WTC11 (cell line): Measurements from ENCODE around the gene KIAA0408. TPM values are rescaled to one million over a fixed set of nuclear protein-coding genes. Genes with fewer than 3 reads are reported as not detected.
A peak's percentile ranks its signal among the peaks of the same experiment; 100 is the strongest.

ENCODE experiments used
- ATF1 ChIP-seq: sonication (generic); formaldehyde crosslinking; IDR thresholded peaks from 2 replicates; pipeline ENCODE4 v1.8.1; 2023; ENCODE audit warnings: mild to moderate bottlenecking, moderate library complexity, missing genetic modification reagents
- ATF6 ChIP-seq: sonication (generic); formaldehyde crosslinking; IDR thresholded peaks from 2 replicates; pipeline ENCODE4 v1.8.1; 2023; ENCODE audit warnings: mild to moderate bottlenecking, missing genetic modification reagents
- CDX4 ChIP-seq: fragments of 250-450 bp; sonication (Bioruptor Pico); IDR thresholded peaks from 2 replicates; pipeline ENCODE4 v1.9.0; 2021; ENCODE audit warnings: moderate library complexity, mild to moderate bottlenecking, inconsistent platforms, borderline replicate concordance
- CREM ChIP-seq: sonication (generic); formaldehyde crosslinking; IDR thresholded peaks from 2 replicates; pipeline ENCODE4 v1.8.1; 2022; ENCODE audit warnings: mild to moderate bottlenecking, missing genetic modification reagents, moderate library complexity
- E2F4 ChIP-seq: sonication (generic); formaldehyde crosslinking; IDR thresholded peaks from 2 replicates; pipeline ENCODE4 v1.8.1; 2022; ENCODE audit warnings: low read depth, mild to moderate bottlenecking, moderate library complexity, missing genetic modification reagents, borderline replicate concordance
- ELF4 ChIP-seq: sonication (generic); formaldehyde crosslinking; IDR thresholded peaks from 2 replicates; pipeline ENCODE4 v1.8.1; 2022; ENCODE audit warnings: low read depth, mild to moderate bottlenecking, moderate library complexity, missing genetic modification reagents
- EMX1 ChIP-seq: fragments of 250-450 bp; sonication (Bioruptor Pico); IDR thresholded peaks from 2 replicates; pipeline ENCODE4 v1.8.0; 2021; ENCODE audit warnings: mild to moderate bottlenecking
- ERG ChIP-seq: fragments of 250-450 bp; sonication (Bioruptor Pico); IDR thresholded peaks from 2 replicates; pipeline ENCODE4 v1.8.0; 2021; ENCODE audit warnings: mild to moderate bottlenecking
- ESRRA ChIP-seq: sonication (generic); formaldehyde crosslinking; IDR thresholded peaks from 2 replicates; pipeline ENCODE4 v1.8.1; 2022; ENCODE audit warnings: mild to moderate bottlenecking, missing genetic modification reagents, borderline replicate concordance
- ETV6 ChIP-seq: sonication (generic); formaldehyde crosslinking; IDR thresholded peaks from 2 replicates; pipeline ENCODE4 v1.8.1; 2022; ENCODE audit warnings: mild to moderate bottlenecking, missing genetic modification reagents
- FOXK1 ChIP-seq: sonication (generic); formaldehyde crosslinking; IDR thresholded peaks from 2 replicates; pipeline ENCODE4 v1.8.0; 2022; ENCODE audit warnings: mild to moderate bottlenecking, moderate library complexity, missing genetic modification reagents
- IRF1 ChIP-seq: sonication (generic); formaldehyde crosslinking; IDR thresholded peaks from 2 replicates; pipeline ENCODE4 v1.8.0; 2023; ENCODE audit warnings: missing genetic modification reagents
- JAZF1 ChIP-seq: fragments of 250-450 bp; sonication (Bioruptor Pico); IDR thresholded peaks from 2 replicates; pipeline ENCODE4 v1.9.0; 2021; ENCODE audit warnings: moderate library complexity, mild to moderate bottlenecking, inconsistent platforms
- KAT7 ChIP-seq: sonication (generic); formaldehyde crosslinking; IDR thresholded peaks from 2 replicates; pipeline ENCODE4 v1.8.1; 2023; ENCODE audit warnings: missing genetic modification reagents, mild to moderate bottlenecking, borderline replicate concordance
- NR2C2 ChIP-seq: sonication (generic); formaldehyde crosslinking; IDR thresholded peaks from 2 replicates; pipeline ENCODE4 v1.8.0; 2022; ENCODE audit warnings: mild to moderate bottlenecking, missing genetic modification reagents
- NR3C1 ChIP-seq: sonication (generic); formaldehyde crosslinking; conservative IDR thresholded peaks from 2 replicates; pipeline ENCODE4 v1.8.1; 2023; ENCODE audit warnings: low read depth, mild to moderate bottlenecking, missing genetic modification reagents
- OVOL2 ChIP-seq: fragments of 250-450 bp; sonication (Bioruptor Pico); IDR thresholded peaks from 2 replicates; pipeline ENCODE4 v1.9.0; 2021; ENCODE audit warnings: mild to moderate bottlenecking, borderline replicate concordance
- RORB ChIP-seq: fragments of 250-450 bp; sonication (Bioruptor Pico); IDR thresholded peaks from 2 replicates; pipeline ENCODE4 v1.9.0; 2021; ENCODE audit warnings: mild to moderate bottlenecking
- SOX15 ChIP-seq: fragments of 250-450 bp; sonication (Bioruptor Pico); IDR thresholded peaks from 2 replicates; pipeline ENCODE4 v1.9.0; 2021; ENCODE audit warnings: mild to moderate bottlenecking
- SP1 ChIP-seq: sonication (generic); formaldehyde crosslinking; conservative IDR thresholded peaks from 2 replicates; pipeline ENCODE4 v1.8.1; 2022; ENCODE audit warnings: missing genetic modification reagents
- USF2 ChIP-seq: sonication (generic); formaldehyde crosslinking; IDR thresholded peaks from 2 replicates; pipeline ENCODE4 v1.8.1; 2023; ENCODE audit warnings: mild to moderate bottlenecking, missing genetic modification reagents, moderate library complexity
- ZBTB43 ChIP-seq: sonication (generic); formaldehyde crosslinking; IDR thresholded peaks from 2 replicates; pipeline ENCODE4 v1.8.1; 2023; ENCODE audit warnings: mild to moderate bottlenecking, missing genetic modification reagents
- ZNF263 ChIP-seq: sonication (generic); formaldehyde crosslinking; IDR thresholded peaks from 2 replicates; pipeline ENCODE4 v1.8.1; 2022; ENCODE audit warnings: low read depth, mild to moderate bottlenecking, moderate library complexity, missing genetic modification reagents
- ZNF281 ChIP-seq: sonication (generic); formaldehyde crosslinking; IDR thresholded peaks from 2 replicates; pipeline ENCODE4 v1.8.0; 2023; ENCODE audit warnings: mild to moderate bottlenecking, missing genetic modification reagents
- ZNF396 ChIP-seq: fragments of 250-450 bp; sonication (Bioruptor Pico); IDR thresholded peaks from 2 replicates; pipeline ENCODE4 v1.8.0; 2021; ENCODE audit warnings: mild to moderate bottlenecking, moderate library complexity, borderline replicate concordance
- total RNA-seq: library from RNA; stranded (reverse); gene quantifications from 3 replicates; pipeline ENCODE4 v1.2.3, GENCODE V29; 2021

The KIAA0408 gene
- total RNA-seq, 1 experiment from 2014 or later, result 12.2 TPM

GRCh38 chr6:127483399-127484055 is 24.3 kb upstream of the KIAA0408 start (continued):
- no peak for TF ChIP-seq ZBTB43 (CRISPR knock-in tag)
- no peak for TF ChIP-seq ERG (CRISPR knock-in tag)
- no peak for TF ChIP-seq ATF6 (CRISPR knock-in tag)
- no peak for TF ChIP-seq ZNF281 (CRISPR knock-in tag)
- no peak for TF ChIP-seq RORB (CRISPR knock-in tag)
- no peak for TF ChIP-seq KAT7 (CRISPR knock-in tag)
- no peak for TF ChIP-seq ELF4 (CRISPR knock-in tag)
- TF ChIP-seq ETV6 (CRISPR knock-in tag), result 0 out of 2 replicates have a peak, but pooled peaks have one; percentile 37
- no peak for TF ChIP-seq SP1 (CRISPR knock-in tag)
- no peak for TF ChIP-seq ZNF396 (CRISPR knock-in tag)
- TF ChIP-seq CREM (CRISPR knock-in tag), result no peak
- no peak for TF ChIP-seq SOX15 (CRISPR knock-in tag)
- TF ChIP-seq CDX4 (CRISPR knock-in tag), result no peak
- TF ChIP-seq ZNF263 (CRISPR knock-in tag), result no peak
- no peak for TF ChIP-seq ATF1
- TF ChIP-seq NR3C1 (CRISPR knock-in tag), result no peak
- peak; percentile 27 for TF ChIP-seq USF2
- no peak for TF ChIP-seq ESRRA (CRISPR knock-in tag)
- TF ChIP-seq IRF1 (CRISPR knock-in tag), result no peak
- no peak for TF ChIP-seq NR2C2 (CRISPR knock-in tag)
- no peak for TF ChIP-seq EMX1
- no peak for TF ChIP-seq JAZF1 (CRISPR knock-in tag)
- TF ChIP-seq FOXK1 (CRISPR knock-in tag), result peak; percentile 61; the same call in 1 of the 2 replicates
- no peak for TF ChIP-seq E2F4 (CRISPR knock-in tag)
- TF ChIP-seq OVOL2 (CRISPR knock-in tag), result no peak
